Uterus (tissue), 2 donors: Measurements from ENCODE around the gene PYGB.

Experiments
- POLR2A ChIP-seq, 2 donors: fragments of 450-650 bp; IDR thresholded peaks; one replicate each; pipeline ENCODE4 v1.6.1; 2016; ENCODE audit warnings: antibody characterized with exemption in 2 of 2, mild to moderate bottlenecking in 1 of 2, moderate library complexity in 1 of 2
- TF ChIP-seq, protein P1 (sequence below), 4 experiments: fragments of 200-600 bp in 2 of 4; fragments of 450-650 bp in 2 of 4; sonication (generic) in 2 of 4; IDR thresholded peaks; one replicate each; pipeline ENCODE4 v1.5.1; 2016 to 2019; ENCODE audit warnings: antibody characterized with exemption in 4 of 4, mild to moderate bottlenecking in 2 of 4, moderate library complexity in 1 of 4

DNA sequence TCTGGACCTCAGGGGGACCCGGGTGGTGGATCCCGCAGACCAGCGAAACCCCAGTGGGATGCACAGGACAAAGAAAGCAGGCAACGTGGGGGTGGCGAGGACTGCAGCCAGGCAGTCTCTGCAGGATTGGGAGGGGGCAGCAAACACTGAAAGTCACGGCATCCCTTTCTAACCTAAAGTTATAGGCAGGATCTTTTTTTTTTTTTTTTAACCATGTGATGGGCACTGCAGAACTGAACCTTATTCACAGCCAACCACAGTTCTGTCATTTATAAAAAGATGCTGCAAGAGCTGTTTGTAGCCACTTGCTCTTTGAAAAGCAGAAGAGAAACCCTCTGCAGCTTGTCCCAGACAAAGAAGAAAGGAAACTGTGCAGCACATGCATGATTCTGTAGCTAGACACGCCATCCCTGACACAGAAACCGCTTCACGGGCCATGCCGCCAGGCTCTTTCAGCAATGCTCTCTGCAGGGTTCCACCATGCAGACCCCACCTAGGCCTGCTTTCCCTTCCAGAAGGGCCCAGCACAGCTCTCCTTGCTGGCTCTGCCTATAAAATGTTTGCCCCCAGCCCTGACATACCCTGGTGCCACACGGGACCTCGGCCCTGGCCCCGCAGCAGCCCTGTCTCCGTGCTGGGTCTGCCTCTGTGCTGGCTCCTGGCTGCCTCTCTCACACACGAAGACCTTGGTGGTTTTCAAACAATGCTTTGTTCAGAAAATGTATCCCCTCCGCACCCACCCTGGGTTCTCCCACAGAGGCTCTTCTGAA is 70.8 kb downstream of the PYGB start:
- no peak for TF ChIP-seq POLR2A (IDR thresholded peaks at IDR 0.05)
- TF ChIP-seq, protein P1, sequence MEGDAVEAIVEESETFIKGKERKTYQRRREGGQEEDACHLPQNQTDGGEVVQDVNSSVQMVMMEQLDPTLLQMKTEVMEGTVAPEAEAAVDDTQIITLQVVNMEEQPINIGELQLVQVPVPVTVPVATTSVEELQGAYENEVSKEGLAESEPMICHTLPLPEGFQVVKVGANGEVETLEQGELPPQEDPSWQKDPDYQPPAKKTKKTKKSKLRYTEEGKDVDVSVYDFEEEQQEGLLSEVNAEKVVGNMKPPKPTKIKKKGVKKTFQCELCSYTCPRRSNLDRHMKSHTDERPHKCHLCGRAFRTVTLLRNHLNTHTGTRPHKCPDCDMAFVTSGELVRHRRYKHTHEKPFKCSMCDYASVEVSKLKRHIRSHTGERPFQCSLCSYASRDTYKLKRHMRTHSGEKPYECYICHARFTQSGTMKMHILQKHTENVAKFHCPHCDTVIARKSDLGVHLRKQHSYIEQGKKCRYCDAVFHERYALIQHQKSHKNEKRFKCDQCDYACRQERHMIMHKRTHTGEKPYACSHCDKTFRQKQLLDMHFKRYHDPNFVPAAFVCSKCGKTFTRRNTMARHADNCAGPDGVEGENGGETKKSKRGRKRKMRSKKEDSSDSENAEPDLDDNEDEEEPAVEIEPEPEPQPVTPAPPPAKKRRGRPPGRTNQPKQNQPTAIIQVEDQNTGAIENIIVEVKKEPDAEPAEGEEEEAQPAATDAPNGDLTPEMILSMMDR (IDR thresholded peaks at IDR 0.05): no peak
